D721Med (cell line): ENCODE results near the gene WNK3.

ENCODE experiments used
- DNase-seq: peaks from one replicate; pipeline ENCODE4 v3.0.0; 2011; ENCODE audit warnings: low spot score; ENCODE audit not compliant: insufficient read length
- FAIRE-seq: peaks from 2 replicates; lab custom pipeline; 2011; peaks lifted over from hg19 to GRCh38; lab: Jason Lieb, UNC
- TF ChIP-seq, protein P1 (sequence below): IDR thresholded peaks from 2 replicates; pipeline ENCODE4 v1.5.1; 2012; ENCODE audit warnings: mild to moderate bottlenecking, control low read depth; ENCODE audit not compliant: insufficient read depth; ENCODE audit errors: missing control alignments

WNK3 gene

GRCh38 chrX:54291758-54292157, 66.1 kb downstream of the WNK3 start:
- TF ChIP-seq, protein P1, sequence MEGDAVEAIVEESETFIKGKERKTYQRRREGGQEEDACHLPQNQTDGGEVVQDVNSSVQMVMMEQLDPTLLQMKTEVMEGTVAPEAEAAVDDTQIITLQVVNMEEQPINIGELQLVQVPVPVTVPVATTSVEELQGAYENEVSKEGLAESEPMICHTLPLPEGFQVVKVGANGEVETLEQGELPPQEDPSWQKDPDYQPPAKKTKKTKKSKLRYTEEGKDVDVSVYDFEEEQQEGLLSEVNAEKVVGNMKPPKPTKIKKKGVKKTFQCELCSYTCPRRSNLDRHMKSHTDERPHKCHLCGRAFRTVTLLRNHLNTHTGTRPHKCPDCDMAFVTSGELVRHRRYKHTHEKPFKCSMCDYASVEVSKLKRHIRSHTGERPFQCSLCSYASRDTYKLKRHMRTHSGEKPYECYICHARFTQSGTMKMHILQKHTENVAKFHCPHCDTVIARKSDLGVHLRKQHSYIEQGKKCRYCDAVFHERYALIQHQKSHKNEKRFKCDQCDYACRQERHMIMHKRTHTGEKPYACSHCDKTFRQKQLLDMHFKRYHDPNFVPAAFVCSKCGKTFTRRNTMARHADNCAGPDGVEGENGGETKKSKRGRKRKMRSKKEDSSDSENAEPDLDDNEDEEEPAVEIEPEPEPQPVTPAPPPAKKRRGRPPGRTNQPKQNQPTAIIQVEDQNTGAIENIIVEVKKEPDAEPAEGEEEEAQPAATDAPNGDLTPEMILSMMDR = no peak
- FAIRE-seq = no peak
- DNase-seq = no peak

DNA sequence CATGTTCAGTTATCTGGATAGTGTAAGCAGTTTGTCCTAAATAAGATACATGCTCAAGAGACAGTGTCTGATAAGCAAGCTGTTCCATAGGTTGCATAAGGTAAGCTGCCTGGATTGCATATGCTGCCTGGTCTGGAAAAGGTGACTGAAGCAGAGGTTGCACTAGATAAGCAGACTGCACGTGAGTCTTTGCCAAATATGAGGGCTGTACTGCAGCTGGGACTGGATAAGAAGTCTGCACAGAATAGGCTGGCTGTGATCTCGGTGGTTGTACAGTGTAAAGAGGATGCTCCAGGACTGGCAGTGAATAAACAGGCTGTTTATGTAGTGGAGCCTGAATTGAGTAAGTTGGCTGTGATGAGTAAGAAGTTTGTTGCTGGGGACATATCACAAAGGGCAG, 68.9 kb downstream of the WNK3 start:
- FAIRE-seq = no peak

GRCh38 chrX:54288277-54288676, 69.6 kb downstream of the WNK3 start:
- DNase-seq (no peak), FAIRE-seq (no peak)
- TF ChIP-seq, protein P1 = no peak

More for the DNA sequence above, 68.9 kb downstream of the WNK3 start:
- TF ChIP-seq, protein P1 = no peak
- no peak for DNase-seq

DNA sequence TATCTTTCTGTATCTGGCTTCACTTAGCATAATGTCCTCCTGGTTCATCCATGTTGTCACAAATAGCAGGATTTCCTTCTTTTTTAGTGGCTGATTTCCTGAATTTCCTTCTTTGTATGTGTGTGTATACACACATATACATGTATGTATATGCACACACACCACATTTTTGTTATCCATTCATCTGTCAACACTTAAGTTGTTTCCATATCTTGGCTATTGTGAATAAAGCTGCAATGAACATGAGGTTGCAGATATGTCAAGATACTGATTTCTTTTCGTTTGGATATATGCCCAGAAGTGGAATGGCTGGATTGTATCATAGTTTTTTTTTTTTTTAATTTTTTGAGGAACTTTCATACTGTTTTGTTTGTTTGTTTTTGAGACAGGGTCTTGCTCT, 76.2 kb downstream of the WNK3 start:
- DNase-seq (no peak), FAIRE-seq (no peak)
- TF ChIP-seq, protein P1 = no peak

GRCh38 chrX:54280466-54280865, 77.4 kb downstream of the WNK3 start:
- no peak for DNase-seq
- no peak for FAIRE-seq
- TF ChIP-seq, protein P1 = no peak

- TF ChIP-seq, protein P1 = no peak
- DNase-seq (no peak), FAIRE-seq (no peak)
Observed at GRCh38 chrX:54271664-54272063, 86.2 kb downstream of the WNK3 start.

- DNase-seq (no peak), FAIRE-seq (no peak)
- TF ChIP-seq, protein P1 = peak; percentile 29
Observed at GRCh38 chrX:54248309-54248708, 109.5 kb downstream of the WNK3 start.
